OCI-LY1 (cell line): ENCODE results near the gene GAL3ST1.

Source experiments
- CTCF ChIP-seq: fragments of 200-600 bp; sonication (generic), shearing (Covaris generic); IDR thresholded peaks from 2 replicates; pipeline ENCODE4 v1.5.1; 2017; ENCODE audit warnings: mild to moderate bottlenecking, antibody characterized with exemption, low read length, moderate library complexity, mixed read lengths
- EZH2 ChIP-seq: fragments of 200-600 bp; sonication (generic), shearing (Covaris generic); IDR thresholded peaks from 2 replicates; pipeline ENCODE4 v1.8.0; 2017; ENCODE audit warnings: borderline replicate concordance, mixed run types, mild to moderate bottlenecking, antibody characterized with exemption, low read length, moderate library complexity, mixed read lengths

- TF ChIP-seq EZH2 (no peak), CTCF (no peak)
Measured at GRCh38 chr22:30519842-30520425, 54.5 kb downstream of the GAL3ST1 start.
